GM12878 (cell line): ENCODE data around the gene SULT2B1. TPM values are rescaled to one million over a fixed set of nuclear protein-coding genes. Genes with fewer than 3 reads are reported as not detected.
A peak's percentile ranks its signal among the peaks of the same experiment; 100 is the strongest.

ENCODE experiments used
- ATAC-seq: fragments of 200-7000 bp; cut with Tn5 transposase; 3 replicates; pipeline ENCODE4 v1.9.1; 2020; ENCODE audit warnings: mild to moderate bottlenecking, moderate library complexity
- BruUV-seq: library from RNA; stranded (reverse); fragments of 400-500 nt; replicated peaks from 2 replicates; lab custom pipeline; 2021; lab: Mats Ljungman, UMichigan
- CTCF ChIA-PET: fragments of 300-600 bp; sonication (Branson Sonifier 250); formaldehyde crosslinking; extraction: SDS; loops from one replicate; lab custom pipeline; 2021; ENCODE audit warnings: inconsistent platforms; lab: Yijun Ruan, JAX
- POLR2A ChIA-PET: fragments of 350-600 bp; formaldehyde crosslinking; extraction: SDS; loops from one replicate; lab custom pipeline; 2021; ENCODE audit warnings: inconsistent platforms; lab: Charles Lee
- RAD21 ChIA-PET: fragments of 300-600 bp; sonication (Branson Sonifier 250); formaldehyde crosslinking; loops from one replicate; lab custom pipeline; 2023; ENCODE audit warnings: antibody characterized with exemption; ENCODE audit not compliant: unreplicated experiment; lab: Charles Lee
- SMC1A ChIA-PET: fragments of 300-600 bp; sonication (Branson Sonifier 250); formaldehyde crosslinking; loops from one replicate; lab custom pipeline; 2023; ENCODE audit not compliant: unreplicated experiment, uncharacterized antibody; lab: Charles Lee
- DNase-seq: peaks from one replicate; pipeline ENCODE4 v3.0.0-alpha.2; 2011; ENCODE audit warnings: low read depth, low spot score
- FAIRE-seq: peaks from 3 replicates; lab custom pipeline; 2011; peaks lifted over from hg19 to GRCh38; lab: Jason Lieb, UNC
- H2AFZ ChIP-seq: 2 replicates; pipeline ENCODE4 v1.6.0; 2011; ENCODE audit warnings: low read depth, low read length, control low read depth; ENCODE audit not compliant: control insufficient read depth
- H3K27ac ChIP-seq: 2 replicates; pipeline ENCODE4 v1.5.1; 2011; ENCODE audit warnings: control low read depth; ENCODE audit not compliant: control insufficient read depth, insufficient read depth
- H3K27me3 ChIP-seq, 2 experiments: replicated peaks in 1 of 2; 2 replicates each; pipeline versions ENCODE4 v1.6.0 to v1.6.1; 2011; ENCODE audit warnings: low read length in 1 of 2; ENCODE audit not compliant: control insufficient read depth in 2 of 2, insufficient read depth in 2 of 2
- H3K36me3 ChIP-seq, 2 experiments: 2 replicates each; pipeline ENCODE4 v1.5.1; 2011; ENCODE audit warnings: low read length in 1 of 2; ENCODE audit not compliant: control insufficient read depth in 2 of 2, insufficient read depth in 2 of 2
- H3K4me1 ChIP-seq: 2 replicates; pipeline ENCODE4 v1.6.1; 2011; ENCODE audit warnings: mild to moderate bottlenecking, low read length, moderate library complexity, mixed read lengths; ENCODE audit not compliant: control insufficient read depth, insufficient read depth
- H3K4me2 ChIP-seq: 2 replicates; pipeline ENCODE4 v1.6.0; 2011; ENCODE audit warnings: control low read depth; ENCODE audit not compliant: control insufficient read depth, insufficient read depth
- H3K4me3 ChIP-seq: fragments of 200-600 bp; sonication (generic); 2 replicates; pipeline ENCODE4 v1.5.1; 2016
- H3K79me2 ChIP-seq: 2 replicates; pipeline ENCODE4 v1.6.0; 2011; ENCODE audit warnings: low read length; ENCODE audit not compliant: control insufficient read depth, insufficient read depth
- H3K9ac ChIP-seq: 2 replicates; pipeline ENCODE4 v1.8.0; 2011; ENCODE audit warnings: low read length, control low read depth, mixed read lengths; ENCODE audit not compliant: control insufficient read depth, insufficient read depth
- H3K9me3 ChIP-seq: replicated peaks from 3 replicates; pipeline ENCODE4 v1.5.1; 2011; ENCODE audit warnings: mild to moderate bottlenecking, low read length; ENCODE audit not compliant: control insufficient read depth, insufficient read depth
- H4K20me1 ChIP-seq: 2 replicates; pipeline ENCODE4 v1.6.0; 2011; ENCODE audit not compliant: control insufficient read depth, insufficient read depth
- HCFC1 ChIP-seq: fragments of 150-350 bp; IDR thresholded peaks from 2 replicates; pipeline ENCODE4 v1.6.1; 2014; ENCODE audit warnings: low read length
- IRF4 ChIP-seq: IDR thresholded peaks from 2 replicates; pipeline ENCODE4 v1.6.1; 2011; ENCODE audit warnings: low read depth, low read length
- POLR2AphosphoS5 ChIP-seq: IDR thresholded peaks from 2 replicates; pipeline ENCODE4 v1.6.1; 2011; ENCODE audit warnings: mild to moderate bottlenecking, low read length, inconsistent platforms
- RUNX3 ChIP-seq: IDR thresholded peaks from 2 replicates; pipeline ENCODE4 v1.6.1; 2012; ENCODE audit warnings: low read length, inconsistent platforms
- YY1 ChIP-seq: IDR thresholded peaks from 2 replicates; pipeline ENCODE4 v1.6.1; 2011; ENCODE audit warnings: low read depth, mild to moderate bottlenecking, low read length
- ZNF384 ChIP-seq: IDR thresholded peaks from 2 replicates; pipeline ENCODE4 v1.6.1; 2012; ENCODE audit warnings: low read depth, mild to moderate bottlenecking, low read length, improper control_type of control experiment, borderline replicate concordance
- ZZZ3 ChIP-seq: IDR thresholded peaks from 2 replicates; pipeline ENCODE4 v1.6.1; 2011; ENCODE audit warnings: low read depth; ENCODE audit not compliant: control insufficient read depth, insufficient read length
- WGBS: methylation state at CpG from one replicate; pipeline ENCODE4 v1.1.6; 2016; ENCODE audit warnings: low lambda C conversion rate; ENCODE audit not compliant: insufficient replicate concordance, insufficient coverage; ENCODE audit errors: missing lambda C conversion rate; 5-methylcytosine and 5-hydroxymethylcytosine counted together
- in situ Hi-C: fragments of 300-500 bp; cut with MboI; formaldehyde crosslinking; loops from 9 replicates; pipeline ENCODE4 v1.14.3; 2018; ENCODE audit warnings: mixed read lengths
- intact Hi-C: fragments of 100-400 bp; cut with micrococcal nuclease; formaldehyde crosslinking; loops from one replicate; pipeline ENCODE4 v1.14.2; 2022; ENCODE audit not compliant: unreplicated experiment
- polyA plus RNA-seq, 11 experiments: library from polyadenylated mRNA; depleted of rRNA in 4 of 11; unstranded in 6 of 11; stranded (reverse) in 5 of 11; fragments of >200 nt; fragmentation: Nextera tagmentation in 4 of 11; fragmentation: Illumina TruSeq in 1 of 11; extraction: Ambion mirVana in 4 of 11; extraction: Trizol in 1 of 11; gene quantifications; 1 replicate in 1 of 11; 2 replicates in 10 of 11; pipeline versions ENCODE4 v1.2.1 to v1.2.3, GENCODE V29; 2011 to 2016; ENCODE audit warnings: inconsistent platforms in 2 of 11, missing spikeins in 2 of 11, low read depth in 1 of 11
- total RNA-seq, 4 experiments: library from RNA; depleted of rRNA in 3 of 4; stranded (reverse); fragments of >200 nt in 3 of 4; fragmentation: Illumina TruSeq in 1 of 4; extraction: Trizol in 1 of 4; gene quantifications; 2 replicates each; pipeline versions ENCODE4 v1.2.1 to v1.2.3, GENCODE V29; 2013 to 2021
- TF ChIP-seq, protein P1 (sequence below): fragments of 450-650 bp; IDR thresholded peaks from 2 replicates; pipeline ENCODE4 v1.6.1; 2017; ENCODE audit warnings: mild to moderate bottlenecking, low read depth, inconsistent platforms; ENCODE audit not compliant: poor library complexity, severe bottlenecking

SULT2B1 gene
- total and polyA plus RNA-seq, 10 of the 15 experiments (the other 5 are each of a cell fraction or from before 2014, with no cell fraction given): 0.11 to 0.14 TPM; not detected in 8

DNA sequence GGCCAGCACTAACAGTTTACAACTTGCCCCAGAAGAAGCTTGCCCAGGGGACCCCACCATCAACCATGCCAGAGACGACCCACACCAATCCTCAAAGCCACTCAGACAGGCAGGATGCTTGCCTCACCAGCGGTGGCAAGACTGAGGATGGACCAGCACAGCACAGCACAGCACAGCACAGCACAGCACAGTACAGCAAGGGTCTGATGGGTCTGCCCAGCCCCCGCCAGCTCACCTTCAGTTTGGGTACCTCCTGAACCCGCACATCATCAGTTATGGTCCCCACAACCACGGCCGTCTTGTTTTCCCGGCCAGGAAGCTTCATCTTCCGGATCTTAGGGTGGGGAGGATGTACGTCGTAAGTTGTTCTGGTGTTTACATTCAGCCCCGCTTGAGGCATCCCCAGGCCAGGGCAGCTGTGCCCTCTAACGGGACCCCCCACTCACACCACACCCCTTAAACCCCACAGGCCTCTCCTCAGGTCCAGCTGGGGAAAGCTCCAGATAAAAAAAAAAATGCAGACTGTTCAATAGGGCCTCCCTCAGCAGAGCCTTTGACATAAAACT lies 64.6 kb downstream of the SULT2B1 start:
- peaks cover 25 to 32% of the 10 kb centered on the region in 2 experiments for H3K36me3 ChIP-seq
- peak overlapping the region; percentile 93; the same call in 1 of the 2 replicates for H3K4me3 ChIP-seq
- peaks cover 46% of the 10 kb centered on the region for H3K79me2 ChIP-seq
- SMC1A ChIA-PET: interaction anchor here (1.1 to 1.7 kb wide), 2 partner anchors 17 to 111 kb away, joined by 3 read pairs; no protein-coding TSS in a partner anchor
- H3K4me2 ChIP-seq: peak overlapping the region; percentile 88
- H3K4me1 ChIP-seq: peaks cover 14% of the 10 kb centered on the region
- 9% methylated on average over 12 of the region's 12 CpGs for WGBS
- H3K27ac ChIP-seq: no peak overlapping the region; the same call in 1 of the 2 replicates
- ATAC-seq (no peak), DNase-seq (no peak), FAIRE-seq (no peak)
- intact Hi-C loops (no loop called here), in situ Hi-C loops (no loop called here)
- peak overlapping the region; percentile 99; the same call in 1 of the 2 replicates for H3K9ac ChIP-seq
- CTCF ChIA-PET: interaction anchor here (1.8 kb wide), 2 partner anchors 16 to 225 kb away, joined by 5 to 6 read pairs; partner anchors contain the start of gene KDELR1
- H3K27me3 ChIP-seq: no peaks in the 10 kb centered on the region
- H2AFZ ChIP-seq: no peak overlapping the region
- POLR2A ChIA-PET: interaction anchor here (0.6 to 0.8 kb wide), 2 partner anchors 21 to 175 kb away, joined by 3 to 4 read pairs; partner anchors contain the start of gene DBP
- peaks cover 15% of the 10 kb centered on the region for H4K20me1 ChIP-seq
- TF ChIP-seq RUNX3 (no peak), ZNF384 (no peak), IRF4 (no peak), POLR2AphosphoS5 (peak; percentile 13; the same call in 1 of the 2 replicates), ZZZ3 (no peak), YY1 (no peak), HCFC1 (no peak)
- TF ChIP-seq, protein P1, sequence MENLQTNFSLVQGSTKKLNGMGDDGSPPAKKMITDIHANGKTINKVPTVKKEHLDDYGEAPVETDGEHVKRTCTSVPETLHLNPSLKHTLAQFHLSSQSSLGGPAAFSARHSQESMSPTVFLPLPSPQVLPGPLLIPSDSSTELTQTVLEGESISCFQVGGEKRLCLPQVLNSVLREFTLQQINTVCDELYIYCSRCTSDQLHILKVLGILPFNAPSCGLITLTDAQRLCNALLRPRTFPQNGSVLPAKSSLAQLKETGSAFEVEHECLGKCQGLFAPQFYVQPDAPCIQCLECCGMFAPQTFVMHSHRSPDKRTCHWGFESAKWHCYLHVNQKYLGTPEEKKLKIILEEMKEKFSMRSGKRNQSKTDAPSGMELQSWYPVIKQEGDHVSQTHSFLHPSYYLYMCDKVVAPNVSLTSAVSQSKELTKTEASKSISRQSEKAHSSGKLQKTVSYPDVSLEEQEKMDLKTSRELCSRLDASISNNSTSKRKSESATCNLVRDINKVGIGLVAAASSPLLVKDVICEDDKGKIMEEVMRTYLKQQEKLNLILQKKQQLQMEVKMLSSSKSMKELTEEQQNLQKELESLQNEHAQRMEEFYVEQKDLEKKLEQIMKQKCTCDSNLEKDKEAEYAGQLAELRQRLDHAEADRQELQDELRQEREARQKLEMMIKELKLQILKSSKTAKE: no peak
- H3K9me3 ChIP-seq: no peaks in the 10 kb centered on the region
- BruUV-seq: no TSS peak
- RAD21 ChIA-PET: no interaction called here
